ENCODE results near the gene RPA3.

GRCh38 chr7:7761974-7762779, 43.8 kb upstream of the RPA3 start:
- no peak for TF ChIP-seq MYPOP (CRISPR knock-in tag; IDR thresholded peaks at IDR 0.05)
- TF ChIP-seq CTCF (CRISPR knock-in tag; IDR thresholded peaks at IDR 0.05), result no peak
- no peak for TF ChIP-seq BHLHE40 (IDR thresholded peaks at IDR 0.05; ENCODE audit: low read length)
- TF ChIP-seq ZNF510 (CRISPR knock-in tag; IDR thresholded peaks at IDR 0.05; ENCODE audit: low read depth), result no peak
- no peak for TF ChIP-seq RFX1 (IDR thresholded peaks at IDR 0.05)
- no peak for TF ChIP-seq TAF1 (CRISPR knock-in tag; IDR thresholded peaks at IDR 0.05)
- no peak for TF ChIP-seq ZFP90 (CRISPR knock-in tag; IDR thresholded peaks at IDR 0.05; ENCODE audit: borderline replicate concordance)
- no peak for TF ChIP-seq ZNF451 (CRISPR knock-in tag; IDR thresholded peaks at IDR 0.05)
- TF ChIP-seq POLR2A (IDR thresholded peaks at IDR 0.05; ENCODE audit: insufficient read depth in 1 of 2, low read depth in 2 of 2, low read length in 2 of 2), result no peak

Data from HepG2 (cell line).